Loucy (cell line): ENCODE data around the gene RIPOR3.

Experiments used
- CTCF ChIP-seq: fragments of 200-600 bp; sonication (generic); conservative IDR thresholded peaks from 2 replicates; pipeline ENCODE4 v1.5.1; 2014; ENCODE audit warnings: mild to moderate bottlenecking, antibody characterized with exemption, low read length
- EZH2phosphoT487 ChIP-seq: fragments of 200-600 bp; IDR thresholded peaks from 2 replicates; pipeline ENCODE4 v1.6.1; 2018; ENCODE audit warnings: antibody characterized with exemption, mild to moderate bottlenecking, moderate library complexity, borderline replicate concordance

- TF ChIP-seq CTCF (no peak), EZH2phosphoT487 (no peak)
These were observed 101.0 kb downstream of the RIPOR3 start for GRCh38 chr20:50590348-50590664.
